Measurements from ENCODE around the gene MACROD2.

Gene MACROD2

DNA sequence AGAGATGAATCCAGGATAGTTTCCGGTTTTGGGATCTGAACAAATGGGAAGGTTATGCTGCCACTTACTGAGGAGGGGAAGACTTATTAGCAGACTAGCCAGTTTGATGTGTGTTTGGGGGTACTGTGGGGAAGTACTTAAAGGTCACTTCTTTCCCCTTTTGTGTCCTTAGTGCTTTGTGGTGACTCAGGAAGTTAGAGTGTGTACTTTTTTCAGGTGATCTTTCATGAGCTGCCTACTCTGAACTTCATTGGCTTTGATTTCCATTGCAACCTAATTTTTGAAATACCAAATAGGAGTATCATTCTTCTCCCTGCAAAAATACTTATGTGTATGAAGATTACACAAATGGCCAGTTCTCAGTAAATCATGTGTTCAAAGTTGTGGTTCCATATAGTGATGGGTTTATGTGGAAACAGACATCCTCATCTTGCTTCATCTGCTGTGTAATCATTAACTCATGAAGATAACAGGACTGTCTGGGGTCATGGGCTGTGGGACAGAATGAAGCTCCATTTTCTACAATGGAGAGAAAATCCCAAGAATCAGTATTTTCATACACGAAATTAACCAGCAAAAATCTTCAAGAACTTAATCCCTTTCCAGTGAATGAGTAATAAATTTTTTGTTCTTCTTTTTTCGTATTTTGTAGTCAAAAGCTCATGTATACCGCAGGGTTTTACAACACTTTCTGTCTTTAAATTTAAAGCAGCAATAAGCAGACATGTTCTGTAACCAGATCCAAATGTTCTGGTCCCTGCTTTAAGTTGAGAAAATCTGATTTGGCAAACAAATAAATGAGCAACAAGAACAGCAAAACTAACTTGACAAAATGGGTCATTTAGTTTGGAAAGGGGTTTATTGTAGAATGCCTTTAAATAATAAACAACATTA, 614.3 kb downstream of the MACROD2 start:
- no peak overlapping the region for H3K4me3 Mint-ChIP-seq
- DNase-seq (ENCODE audit: low spot score), result no peak
- no peak overlapping the region for H3K27ac Mint-ChIP-seq
- H3K27me3 Mint-ChIP-seq (ENCODE audit: low read depth), result no peaks in the 10 kb centered on the region
- no peaks in the 10 kb centered on the region for H3K4me1 Mint-ChIP-seq (ENCODE audit: low read depth)
- H3K9me3 Mint-ChIP-seq, result peaks cover 24% of the 10 kb centered on the region
- H3K36me3 Mint-ChIP-seq (ENCODE audit: low read depth), result no peaks in the 10 kb centered on the region

DNA sequence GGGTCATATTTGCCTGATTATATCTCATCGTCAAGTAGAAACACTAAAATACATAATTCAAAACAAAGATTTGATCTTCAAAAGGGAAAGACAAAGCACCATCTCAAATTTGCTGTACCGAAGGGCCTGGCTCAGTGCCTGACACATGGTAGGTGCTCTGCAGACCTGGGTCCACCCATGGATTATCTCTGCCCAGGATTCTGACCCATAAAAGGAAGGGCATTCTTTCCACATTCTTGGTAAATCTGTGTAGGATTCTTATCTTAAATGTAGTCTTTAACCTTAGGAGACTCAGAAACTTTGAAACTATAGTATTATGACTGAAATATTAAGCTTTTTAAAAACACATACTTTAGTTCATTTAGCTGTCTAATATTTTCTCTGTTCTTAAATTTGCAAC, 616.2 kb downstream of the MACROD2 start:
- no peak overlapping the region for H3K27ac Mint-ChIP-seq
- no peaks in the 10 kb centered on the region for H3K36me3 Mint-ChIP-seq (ENCODE audit: low read depth)
- peaks cover 32% of the 10 kb centered on the region for H3K9me3 Mint-ChIP-seq
- no peak for DNase-seq (ENCODE audit: low spot score)
- H3K4me3 Mint-ChIP-seq, result no peak overlapping the region
- no peaks in the 10 kb centered on the region for H3K27me3 Mint-ChIP-seq (ENCODE audit: low read depth)
- no peaks in the 10 kb centered on the region for H3K4me1 Mint-ChIP-seq (ENCODE audit: low read depth)

DNA sequence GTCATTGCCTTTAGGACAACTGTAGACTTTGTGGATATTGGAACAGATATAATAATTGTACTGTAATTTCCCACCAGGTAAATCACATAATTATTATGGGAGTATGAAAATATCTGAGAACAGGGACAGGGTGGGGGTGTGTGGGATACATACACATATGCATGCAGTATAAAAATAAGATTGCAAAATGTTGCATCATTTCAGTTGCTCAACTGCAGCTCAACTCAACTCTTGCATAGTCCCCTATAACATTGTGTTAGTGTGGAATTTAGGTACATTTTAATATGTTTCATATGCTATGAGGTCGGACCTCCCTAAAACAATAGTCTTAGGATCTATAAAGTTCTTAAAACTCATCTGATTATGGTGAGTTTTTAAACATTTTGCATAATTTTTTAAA, 617.1 kb downstream of the MACROD2 start:
- no peak overlapping the region for H3K27ac Mint-ChIP-seq
- no peak for DNase-seq (ENCODE audit: low spot score)
- peaks cover 35% of the 10 kb centered on the region for H3K9me3 Mint-ChIP-seq
- no peaks in the 10 kb centered on the region for H3K4me1 Mint-ChIP-seq (ENCODE audit: low read depth)
- H3K4me3 Mint-ChIP-seq, result no peak overlapping the region
- H3K27me3 Mint-ChIP-seq (ENCODE audit: low read depth), result no peaks in the 10 kb centered on the region
- H3K36me3 Mint-ChIP-seq (ENCODE audit: low read depth), result no peaks in the 10 kb centered on the region

DNA sequence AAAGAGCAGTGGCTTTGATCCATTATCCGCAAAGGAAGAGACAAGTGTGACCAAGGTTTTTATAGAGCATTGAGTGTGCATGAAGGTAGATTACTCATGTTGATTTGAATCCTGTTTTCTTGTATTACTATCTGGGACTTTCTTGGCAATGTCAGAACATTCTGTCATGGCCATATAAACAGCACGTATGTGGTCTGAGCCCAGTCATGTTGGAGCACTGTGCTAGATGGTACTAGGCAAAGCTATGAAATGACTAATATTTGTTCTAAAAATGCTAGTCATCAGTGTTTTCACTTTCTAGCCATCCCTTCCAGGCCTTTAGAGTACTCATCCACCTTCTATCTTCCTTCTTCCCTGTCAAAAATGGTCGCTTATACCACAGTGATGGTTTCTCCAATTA, 620.7 kb downstream of the MACROD2 start:
- no peaks in the 10 kb centered on the region for H3K27me3 Mint-ChIP-seq (ENCODE audit: low read depth)
- DNase-seq (ENCODE audit: low spot score), result no peak
- H3K36me3 Mint-ChIP-seq (ENCODE audit: low read depth), result no peaks in the 10 kb centered on the region
- no peaks in the 10 kb centered on the region for H3K4me1 Mint-ChIP-seq (ENCODE audit: low read depth)
- H3K9me3 Mint-ChIP-seq, result peaks cover 40% of the 10 kb centered on the region
- H3K27ac Mint-ChIP-seq, result no peak overlapping the region
- no peak overlapping the region for H3K4me3 Mint-ChIP-seq

DNA sequence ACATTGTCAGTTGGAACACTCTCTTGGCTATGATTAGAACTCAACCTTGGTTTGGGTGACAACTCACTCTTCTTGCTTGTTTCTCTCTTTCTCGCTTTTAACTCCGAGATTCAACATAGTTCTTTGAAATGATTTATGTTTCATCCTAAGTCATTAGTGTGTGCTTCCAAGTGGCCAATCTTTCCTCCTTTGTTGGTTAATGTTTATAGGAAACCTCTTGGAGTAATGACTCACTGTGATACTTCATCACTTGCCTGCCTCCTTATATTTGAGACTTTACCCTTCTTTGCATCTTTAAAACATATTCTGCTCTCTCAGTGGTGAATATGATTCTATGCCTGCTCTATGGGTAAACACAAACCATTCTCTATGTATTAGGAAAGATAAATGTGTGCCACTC, 621.8 kb downstream of the MACROD2 start:
- Mint-ChIP-seq H3K36me3 (ENCODE audit: low read depth) (no peaks in the 10 kb centered on the region), H3K4me1 (ENCODE audit: low read depth) (no peaks in the 10 kb centered on the region), H3K27me3 (ENCODE audit: low read depth) (no peaks in the 10 kb centered on the region), H3K4me3 (no peak overlapping the region), H3K9me3 (peaks cover 40% of the 10 kb centered on the region), H3K27ac (no peak overlapping the region)
- no peak for DNase-seq (ENCODE audit: low spot score)

DNA sequence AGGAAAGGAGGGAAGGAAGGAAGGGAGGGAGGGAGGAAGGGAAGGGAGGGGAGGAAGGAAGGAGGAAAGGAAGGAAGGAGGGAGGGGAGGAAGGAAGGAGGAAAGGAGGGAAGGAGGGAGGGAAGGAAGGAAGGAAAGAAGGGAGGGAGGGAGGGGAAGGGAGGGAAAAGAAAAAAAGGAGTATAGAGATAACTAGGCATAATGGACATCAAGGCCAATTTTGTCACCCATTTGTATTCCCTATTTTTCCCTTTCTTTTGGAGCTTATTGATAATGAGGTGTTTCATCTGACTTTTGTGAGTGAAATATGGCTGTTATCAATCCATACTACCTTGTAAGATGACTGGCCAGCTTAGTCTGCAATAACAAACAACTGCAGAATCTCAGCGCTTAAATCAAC, 624.1 kb downstream of the MACROD2 start:
- Mint-ChIP-seq H3K9me3 (peaks cover 37% of the 10 kb centered on the region), H3K36me3 (ENCODE audit: low read depth) (no peaks in the 10 kb centered on the region), H3K4me3 (no peak overlapping the region), H3K4me1 (ENCODE audit: low read depth) (no peaks in the 10 kb centered on the region), H3K27ac (no peak overlapping the region), H3K27me3 (ENCODE audit: low read depth) (no peaks in the 10 kb centered on the region)
- no peak for DNase-seq (ENCODE audit: low spot score)

DNA sequence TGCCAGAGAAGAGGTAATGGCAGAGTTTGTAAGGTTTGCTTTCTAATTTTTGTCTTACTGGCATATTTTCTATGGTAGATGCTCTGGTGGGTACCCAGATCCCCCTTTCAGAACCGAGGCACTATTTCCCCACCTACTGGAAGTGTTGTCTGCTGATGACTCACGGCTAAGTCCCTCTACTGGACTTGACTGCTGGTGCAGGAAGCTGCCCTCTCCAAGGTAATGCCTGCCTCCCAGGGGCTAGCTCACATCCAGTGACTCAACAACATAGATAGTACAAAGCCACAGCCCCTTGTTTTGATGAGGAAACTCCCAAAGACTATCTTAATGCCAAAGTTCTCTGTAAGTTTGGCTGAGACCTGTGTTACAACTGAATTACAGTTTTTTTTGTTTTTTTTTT, 627.5 kb downstream of the MACROD2 start:
- Mint-ChIP-seq H3K27me3 (ENCODE audit: low read depth) (no peaks in the 10 kb centered on the region), H3K36me3 (ENCODE audit: low read depth) (no peaks in the 10 kb centered on the region), H3K9me3 (peaks cover 18% of the 10 kb centered on the region), H3K4me1 (ENCODE audit: low read depth) (no peaks in the 10 kb centered on the region), H3K27ac (no peak overlapping the region), H3K4me3 (no peak overlapping the region)
- no peak for DNase-seq (ENCODE audit: low spot score)

DNA sequence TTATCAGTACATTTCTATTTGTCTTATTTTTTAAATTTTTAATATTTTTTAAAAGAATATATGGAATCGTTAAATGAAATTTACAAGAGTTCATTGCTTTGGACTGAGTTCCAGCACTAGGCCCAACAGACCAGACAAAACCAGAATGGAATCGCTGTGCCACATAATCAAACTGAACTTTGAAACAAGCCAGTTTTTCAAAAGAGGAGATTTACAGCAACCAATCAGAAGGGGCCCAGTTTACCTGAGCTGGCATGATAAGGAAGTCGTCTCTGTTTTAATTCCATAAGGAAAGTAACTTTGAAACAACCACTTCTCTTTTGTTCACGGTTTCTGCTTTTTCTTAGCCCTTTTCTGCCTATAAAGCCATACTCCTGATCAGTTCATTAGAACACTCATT, 635.7 kb downstream of the MACROD2 start:
- no peaks in the 10 kb centered on the region for H3K27me3 Mint-ChIP-seq (ENCODE audit: low read depth)
- no peaks in the 10 kb centered on the region for H3K36me3 Mint-ChIP-seq (ENCODE audit: low read depth)
- DNase-seq (ENCODE audit: low spot score), result no peak
- H3K27ac Mint-ChIP-seq, result no peak overlapping the region
- H3K4me3 Mint-ChIP-seq, result no peak overlapping the region
- no peaks in the 10 kb centered on the region for H3K4me1 Mint-ChIP-seq (ENCODE audit: low read depth)
- H3K9me3 Mint-ChIP-seq, result peaks cover 28% of the 10 kb centered on the region

DNA sequence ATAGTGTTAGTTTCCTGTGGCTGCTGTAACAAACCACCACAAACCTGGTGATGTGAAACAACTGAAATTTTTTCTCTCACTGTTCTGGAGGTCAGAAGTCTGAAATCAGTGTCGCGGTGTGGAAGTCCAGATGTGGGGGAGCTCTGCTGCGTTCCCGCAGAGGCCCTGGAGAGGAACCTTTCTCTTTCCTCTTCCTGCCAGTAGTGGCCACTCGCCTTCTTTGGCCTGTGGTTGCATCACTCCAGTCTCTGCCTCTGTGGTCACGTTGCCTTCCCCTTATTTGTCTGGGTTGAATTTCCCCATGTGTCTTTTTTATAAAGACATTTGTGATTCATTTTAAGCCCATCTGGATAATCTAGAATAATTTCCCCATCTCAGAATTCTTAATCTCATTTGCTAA, 637.6 kb downstream of the MACROD2 start:
- Mint-ChIP-seq H3K4me3 (no peak overlapping the region), H3K27me3 (ENCODE audit: low read depth) (no peaks in the 10 kb centered on the region), H3K9me3 (peaks cover 34% of the 10 kb centered on the region), H3K36me3 (ENCODE audit: low read depth) (no peaks in the 10 kb centered on the region), H3K27ac (no peak overlapping the region), H3K4me1 (ENCODE audit: low read depth) (no peaks in the 10 kb centered on the region)
- no peak for DNase-seq (ENCODE audit: low spot score)

DNA sequence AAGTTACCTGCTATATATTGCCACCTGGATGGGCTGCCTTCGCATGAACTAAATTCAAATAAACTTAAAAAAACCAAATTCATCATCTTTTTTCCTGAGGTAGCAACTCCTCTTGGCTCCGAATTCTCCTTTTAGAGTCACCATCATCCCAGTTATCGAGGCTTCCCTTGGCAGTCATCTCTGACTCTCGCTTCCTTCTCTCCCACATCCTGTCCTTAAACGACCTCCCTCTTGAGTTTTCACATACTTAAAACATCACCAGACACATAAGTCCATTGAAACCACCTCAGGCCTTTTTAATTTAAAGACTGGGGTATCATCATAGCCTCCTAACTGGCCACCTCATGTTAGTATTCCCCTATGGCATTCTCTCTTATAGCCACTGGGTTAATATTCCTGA, 638.2 kb downstream of the MACROD2 start:
- Mint-ChIP-seq H3K36me3 (ENCODE audit: low read depth) (no peaks in the 10 kb centered on the region), H3K27ac (no peak overlapping the region), H3K27me3 (ENCODE audit: low read depth) (no peaks in the 10 kb centered on the region), H3K9me3 (peaks cover 29% of the 10 kb centered on the region), H3K4me1 (ENCODE audit: low read depth) (no peaks in the 10 kb centered on the region), H3K4me3 (no peak overlapping the region)
- DNase-seq (ENCODE audit: low spot score), result no peak

DNA sequence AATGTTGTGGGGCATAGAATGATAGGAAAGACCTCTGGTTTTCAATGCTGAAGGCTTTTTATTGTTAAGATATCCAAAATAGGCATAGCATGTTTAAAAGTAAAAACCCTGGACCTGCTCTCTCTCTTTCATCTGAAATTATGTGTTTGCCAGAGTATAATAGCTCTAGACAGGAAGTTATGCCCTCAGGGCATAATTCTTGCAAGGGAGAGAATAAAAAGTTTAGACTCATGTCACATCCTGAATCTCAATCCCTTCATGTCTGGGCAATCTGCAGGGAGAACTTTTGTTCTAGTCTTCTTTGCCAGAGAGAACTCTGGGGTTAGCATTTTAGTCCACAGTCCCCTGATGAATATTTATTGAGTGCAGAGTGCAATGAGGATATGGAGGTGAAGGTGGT, 639.3 kb downstream of the MACROD2 start:
- H3K36me3 Mint-ChIP-seq (ENCODE audit: low read depth), result no peaks in the 10 kb centered on the region
- H3K4me3 Mint-ChIP-seq, result no peak overlapping the region
- no peak for DNase-seq (ENCODE audit: low spot score)
- H3K9me3 Mint-ChIP-seq, result peaks cover 31% of the 10 kb centered on the region
- H3K27ac Mint-ChIP-seq, result no peak overlapping the region
- H3K4me1 Mint-ChIP-seq (ENCODE audit: low read depth), result no peaks in the 10 kb centered on the region
- H3K27me3 Mint-ChIP-seq (ENCODE audit: low read depth), result no peaks in the 10 kb centered on the region

DNA sequence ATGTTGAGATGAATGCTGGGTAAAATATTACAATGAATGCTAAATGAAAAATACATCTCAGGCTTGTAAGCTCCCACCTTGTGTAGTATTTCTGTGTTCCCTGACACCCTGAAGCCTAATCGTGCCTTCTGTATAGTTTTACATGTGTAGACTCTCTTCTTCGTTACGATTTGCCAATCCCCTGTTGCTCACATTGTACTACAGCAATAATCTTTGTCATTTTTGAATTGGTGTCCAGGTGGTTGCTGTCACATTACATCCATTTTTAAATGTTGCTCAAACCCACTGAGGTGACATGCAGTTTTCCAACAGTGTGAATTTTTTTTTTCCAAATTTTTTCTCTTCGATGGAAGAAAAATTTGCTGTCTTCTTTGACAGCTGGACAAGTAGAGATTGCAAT, 642.1 kb downstream of the MACROD2 start:
- Mint-ChIP-seq H3K9me3 (peaks cover 50% of the 10 kb centered on the region), H3K36me3 (ENCODE audit: low read depth) (no peaks in the 10 kb centered on the region), H3K27me3 (ENCODE audit: low read depth) (no peaks in the 10 kb centered on the region), H3K4me3 (no peak overlapping the region), H3K27ac (no peak overlapping the region), H3K4me1 (ENCODE audit: low read depth) (no peaks in the 10 kb centered on the region)
- DNase-seq (ENCODE audit: low spot score), result no peak

DNA sequence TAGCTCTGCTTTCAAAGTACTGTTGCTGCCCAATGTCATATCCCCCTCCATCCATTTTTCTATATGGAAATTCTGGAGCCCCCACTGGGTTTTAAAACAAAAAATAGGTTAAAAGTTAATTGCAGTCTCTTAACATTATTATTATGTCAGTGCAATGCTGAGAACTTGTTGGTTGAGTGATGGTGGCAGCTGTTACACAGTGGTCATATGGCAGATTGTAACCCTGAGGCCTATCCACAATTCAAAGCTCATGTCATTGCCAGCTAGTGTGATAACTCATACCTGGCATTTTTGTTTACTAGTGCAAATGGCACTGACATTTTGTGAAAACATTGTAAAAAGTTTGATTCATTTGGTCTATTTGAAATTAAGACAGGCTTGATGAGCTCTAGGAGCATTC, 647.8 kb downstream of the MACROD2 start:
- no peak overlapping the region for H3K4me3 Mint-ChIP-seq
- no peaks in the 10 kb centered on the region for H3K4me1 Mint-ChIP-seq (ENCODE audit: low read depth)
- no peak overlapping the region for H3K27ac Mint-ChIP-seq
- H3K36me3 Mint-ChIP-seq (ENCODE audit: low read depth), result no peaks in the 10 kb centered on the region
- H3K9me3 Mint-ChIP-seq, result peaks cover 35% of the 10 kb centered on the region
- H3K27me3 Mint-ChIP-seq (ENCODE audit: low read depth), result no peaks in the 10 kb centered on the region
- no peak for DNase-seq (ENCODE audit: low spot score)

DNA sequence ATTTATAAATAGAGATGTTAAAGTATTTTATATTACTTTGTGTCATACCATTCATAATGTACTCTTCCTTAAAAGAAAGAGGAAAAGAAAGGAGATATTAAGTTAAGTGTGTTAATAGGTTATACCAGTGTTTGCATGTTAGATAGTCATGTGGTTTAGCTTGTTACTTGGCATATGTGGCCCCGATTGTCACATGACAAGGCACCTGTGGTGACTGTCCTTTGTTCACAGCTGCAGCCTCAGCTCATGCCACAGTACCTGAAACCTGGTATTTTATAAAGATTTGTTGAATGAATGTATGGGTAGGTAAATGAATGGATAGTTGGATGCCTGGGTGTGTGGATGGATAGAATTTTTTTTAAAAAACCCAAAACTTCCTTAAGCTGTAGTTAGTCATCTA, 648.2 kb downstream of the MACROD2 start:
- Mint-ChIP-seq H3K4me1 (ENCODE audit: low read depth) (no peaks in the 10 kb centered on the region), H3K27ac (no peak overlapping the region), H3K9me3 (peaks cover 37% of the 10 kb centered on the region), H3K4me3 (no peak overlapping the region), H3K27me3 (ENCODE audit: low read depth) (no peaks in the 10 kb centered on the region), H3K36me3 (ENCODE audit: low read depth) (no peaks in the 10 kb centered on the region)
- no peak for DNase-seq (ENCODE audit: low spot score)
